Breast epithelium (tissue), 3 donors: ENCODE measurements around the gene CHDH.

Experiments used
- CTCF ChIP-seq, 3 donors: fragments of 450-650 bp; IDR thresholded peaks; one replicate each; pipeline ENCODE4 v1.5.1; 2016 to 2017; ENCODE audit warnings: antibody characterized with exemption in 3 of 3, mild to moderate bottlenecking in 3 of 3, moderate library complexity in 3 of 3
- POLR2A ChIP-seq: fragments of 450-650 bp; IDR thresholded peaks from one replicate; pipeline ENCODE4 v1.6.1; 2016; ENCODE audit warnings: antibody characterized with exemption, mild to moderate bottlenecking, moderate library complexity
- POLR2AphosphoS5 ChIP-seq, 3 donors: sonication (generic); formaldehyde crosslinking; IDR thresholded peaks; one replicate each; pipeline ENCODE4 v1.6.1; 2017; ENCODE audit warnings: antibody characterized with exemption in 3 of 3

DNA sequence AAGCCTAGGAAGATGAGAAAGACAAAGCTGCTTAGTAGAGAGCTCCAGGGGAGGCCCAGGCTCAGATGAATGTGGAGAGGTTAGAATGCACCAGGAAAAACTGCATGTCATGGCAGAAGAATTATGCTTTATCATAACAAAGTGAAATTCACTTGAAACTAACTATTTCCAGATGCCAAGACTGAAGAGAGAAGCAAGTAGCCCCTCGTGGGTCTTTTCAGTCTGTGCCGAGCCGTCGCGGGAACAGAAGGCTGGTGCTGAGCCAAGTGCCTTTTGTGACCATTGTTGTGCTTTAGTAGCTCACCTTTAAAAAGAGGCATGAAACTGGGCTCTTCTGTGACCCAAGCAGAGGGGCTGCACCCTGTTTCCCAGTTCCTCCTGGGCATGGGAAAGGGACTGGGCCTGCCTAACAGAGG, 73.2 kb downstream of the CHDH start:
- no peak for TF ChIP-seq CTCF (IDR thresholded peaks at IDR 0.05)
- no peak for TF ChIP-seq POLR2A
- TF ChIP-seq POLR2AphosphoS5 (IDR thresholded peaks at IDR 0.05): no peak
